C4-2B (cell line): Measurements from ENCODE around the gene JARID2.

Experiments
- H3K27ac ChIP-seq: fragments of 450-650 bp; 2 replicates; pipeline ENCODE4 v1.5.1; 2017
- ZFX ChIP-seq: fragments of 450-650 bp; IDR thresholded peaks from 2 replicates; pipeline ENCODE4 v1.6.1; 2017
- TF ChIP-seq, protein P1 (sequence below): fragments of 450-650 bp; conservative IDR thresholded peaks from 2 replicates; pipeline ENCODE4 v1.5.1; 2017; ENCODE audit warnings: mild to moderate bottlenecking

JARID2 gene

GRCh38 chr6:15358579-15359327, 112.9 kb downstream of the JARID2 start:
- no peak overlapping the region for H3K27ac ChIP-seq

DNA sequence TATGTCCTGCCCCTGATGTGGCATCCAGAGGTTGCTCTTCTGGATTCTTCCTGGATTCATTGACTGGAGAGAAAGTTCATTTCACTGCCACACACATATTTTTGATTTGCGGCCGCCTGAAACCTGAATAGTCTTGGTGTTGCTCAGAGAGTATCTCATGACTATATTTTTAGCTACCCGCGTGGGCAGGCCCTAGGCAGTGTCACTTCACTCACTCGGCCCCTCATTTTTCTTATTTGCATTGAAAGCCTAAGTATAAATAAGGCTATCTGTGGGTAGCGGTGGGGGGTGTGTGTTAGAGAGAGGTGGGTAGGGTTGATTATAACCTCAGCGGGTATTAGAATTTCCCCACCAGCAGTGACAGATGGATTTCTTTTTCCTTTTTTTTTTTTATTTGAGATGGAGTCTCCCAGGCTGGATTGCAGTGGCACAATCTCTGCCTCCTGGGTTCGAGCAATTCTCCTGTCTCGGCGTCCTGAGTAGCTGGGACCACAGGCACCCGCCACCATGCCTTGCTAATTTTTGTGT, 113.5 kb downstream of the JARID2 start:
- TF ChIP-seq, protein P1, sequence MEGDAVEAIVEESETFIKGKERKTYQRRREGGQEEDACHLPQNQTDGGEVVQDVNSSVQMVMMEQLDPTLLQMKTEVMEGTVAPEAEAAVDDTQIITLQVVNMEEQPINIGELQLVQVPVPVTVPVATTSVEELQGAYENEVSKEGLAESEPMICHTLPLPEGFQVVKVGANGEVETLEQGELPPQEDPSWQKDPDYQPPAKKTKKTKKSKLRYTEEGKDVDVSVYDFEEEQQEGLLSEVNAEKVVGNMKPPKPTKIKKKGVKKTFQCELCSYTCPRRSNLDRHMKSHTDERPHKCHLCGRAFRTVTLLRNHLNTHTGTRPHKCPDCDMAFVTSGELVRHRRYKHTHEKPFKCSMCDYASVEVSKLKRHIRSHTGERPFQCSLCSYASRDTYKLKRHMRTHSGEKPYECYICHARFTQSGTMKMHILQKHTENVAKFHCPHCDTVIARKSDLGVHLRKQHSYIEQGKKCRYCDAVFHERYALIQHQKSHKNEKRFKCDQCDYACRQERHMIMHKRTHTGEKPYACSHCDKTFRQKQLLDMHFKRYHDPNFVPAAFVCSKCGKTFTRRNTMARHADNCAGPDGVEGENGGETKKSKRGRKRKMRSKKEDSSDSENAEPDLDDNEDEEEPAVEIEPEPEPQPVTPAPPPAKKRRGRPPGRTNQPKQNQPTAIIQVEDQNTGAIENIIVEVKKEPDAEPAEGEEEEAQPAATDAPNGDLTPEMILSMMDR, result no peak
- no peak for TF ChIP-seq ZFX
- H3K27ac ChIP-seq, result no peak overlapping the region

More at GRCh38 chr6:15358579-15359327, 112.9 kb downstream of the JARID2 start:
- no peak for TF ChIP-seq ZFX
- TF ChIP-seq, protein P1, result no peak

DNA sequence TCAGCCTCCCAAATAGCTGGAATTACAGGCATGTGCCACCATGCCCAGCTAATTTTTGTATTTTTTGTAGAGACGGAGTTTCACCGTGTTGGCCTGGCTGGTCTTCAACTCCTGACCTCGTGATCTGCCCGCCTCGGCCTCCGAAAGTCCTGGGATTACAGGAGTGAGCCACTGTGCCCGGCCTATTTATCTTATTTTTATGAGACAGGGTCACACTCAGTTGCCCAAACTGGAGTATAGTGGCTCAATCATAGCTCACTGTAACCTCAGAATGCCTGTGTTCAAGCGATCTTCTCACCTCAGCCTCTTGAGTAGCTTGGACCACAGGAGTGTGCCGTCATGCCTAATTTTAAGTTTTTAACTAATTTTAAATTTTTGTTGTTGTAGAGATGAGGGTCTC, 114.4 kb downstream of the JARID2 start:
- H3K27ac ChIP-seq, result no peak overlapping the region
- TF ChIP-seq ZFX, result no peak
- TF ChIP-seq, protein P1, result no peak

GRCh38 chr6:15361197-15361596, 115.3 kb downstream of the JARID2 start:
- no peak for TF ChIP-seq ZFX
- TF ChIP-seq, protein P1, result no peak

GRCh38 chr6:15362274-15363160, 116.6 kb downstream of the JARID2 start:
- peak overlapping the region; percentile 9; the same call in 1 of the 2 replicates for H3K27ac ChIP-seq
- TF ChIP-seq, protein P1, result no peak
- TF ChIP-seq ZFX, result no peak

More at GRCh38 chr6:15361197-15361596, 115.3 kb downstream of the JARID2 start:
- no peak overlapping the region for H3K27ac ChIP-seq

GRCh38 chr6:15363164-15363522, 117.3 kb downstream of the JARID2 start:
- H3K27ac ChIP-seq, result peak overlapping the region; percentile 9; the same call in 1 of the 2 replicates
- no peak for TF ChIP-seq ZFX
- TF ChIP-seq, protein P1, result no peak
